ENCODE results near the gene GRM7.

GRM7 gene

DNA sequence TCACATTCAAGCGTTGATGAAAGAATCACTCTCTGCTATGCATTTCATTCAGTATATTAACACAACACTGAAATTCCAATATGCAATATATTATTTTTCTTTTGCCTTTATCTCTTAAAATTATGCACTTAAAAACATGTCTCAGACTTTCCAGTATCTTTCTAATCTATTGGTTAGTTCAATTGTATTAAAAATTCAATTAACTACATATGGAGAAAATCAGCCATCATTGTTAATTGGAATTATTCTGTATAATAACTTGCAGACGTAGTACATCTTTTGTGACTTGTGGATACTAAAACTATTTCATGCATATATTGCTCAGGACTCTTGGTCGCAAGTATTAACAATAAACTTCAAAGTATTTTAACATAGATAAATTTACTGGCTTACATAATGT lies 715.6 kb downstream of the GRM7 start:
- DNase-seq (ENCODE audit: low read depth, low spot score) = no peak

DNA sequence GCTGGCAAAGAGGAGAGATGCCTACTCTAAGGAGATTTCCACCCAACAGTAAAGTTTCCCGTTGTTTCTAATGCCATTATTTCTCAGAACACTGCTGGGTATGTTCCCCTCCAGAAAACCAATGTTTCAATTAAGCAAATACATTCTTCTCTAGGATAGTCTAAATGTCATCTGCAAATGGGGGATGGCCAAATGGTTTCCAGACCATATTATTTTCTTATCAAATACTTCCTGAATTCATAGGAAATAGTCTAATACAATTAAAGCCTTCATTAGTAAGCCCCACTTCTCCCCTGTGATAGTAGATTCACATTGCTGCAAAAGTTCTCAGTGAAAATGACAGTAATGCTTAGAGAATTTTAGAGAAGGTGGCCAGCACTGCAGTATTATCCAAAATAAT lies 716.6 kb downstream of the GRM7 start:
- no peak for DNase-seq (ENCODE audit: low read depth, low spot score)

DNA sequence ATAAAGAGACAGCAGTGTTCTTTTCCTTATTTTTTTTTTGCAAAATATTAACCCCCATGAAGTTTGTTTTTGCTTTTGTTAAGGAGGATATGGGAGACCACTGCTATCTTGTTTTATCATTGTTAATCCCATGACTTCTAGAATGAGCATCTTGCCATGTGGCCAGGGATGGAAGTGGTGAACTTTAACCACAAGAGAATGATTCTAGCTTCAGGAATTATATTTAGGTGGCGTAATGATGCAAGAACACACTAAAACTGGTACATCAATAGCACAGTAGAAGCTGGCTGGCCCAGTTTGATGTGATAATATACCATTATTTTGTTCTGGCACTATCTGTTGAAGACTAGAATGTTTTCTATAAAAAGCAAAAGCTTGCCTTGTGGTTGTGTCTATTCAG lies 720.9 kb downstream of the GRM7 start:
- DNase-seq (ENCODE audit: low read depth, low spot score) = no peak

DNA sequence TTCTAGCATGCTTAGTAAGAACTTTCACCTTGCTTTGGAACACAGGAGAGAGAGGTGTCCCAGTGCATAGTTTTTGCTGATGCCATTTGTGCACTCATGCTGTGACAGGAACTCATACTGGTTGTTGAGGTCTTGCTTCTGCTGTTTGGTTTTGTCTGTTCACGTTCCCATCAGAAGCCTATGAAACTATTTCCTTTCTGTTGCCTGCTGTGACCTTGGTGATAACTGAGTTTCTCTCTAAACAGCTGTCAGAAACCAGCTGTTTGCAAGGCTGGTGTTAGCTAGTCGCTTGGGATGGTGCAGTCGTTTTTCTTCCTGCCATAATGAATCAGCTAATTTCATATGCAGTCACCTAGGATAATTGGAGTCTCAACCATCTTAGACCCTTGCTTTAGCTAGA lies 724.1 kb downstream of the GRM7 start:
- DNase-seq (ENCODE audit: low read depth, low spot score) = no peak

DNA sequence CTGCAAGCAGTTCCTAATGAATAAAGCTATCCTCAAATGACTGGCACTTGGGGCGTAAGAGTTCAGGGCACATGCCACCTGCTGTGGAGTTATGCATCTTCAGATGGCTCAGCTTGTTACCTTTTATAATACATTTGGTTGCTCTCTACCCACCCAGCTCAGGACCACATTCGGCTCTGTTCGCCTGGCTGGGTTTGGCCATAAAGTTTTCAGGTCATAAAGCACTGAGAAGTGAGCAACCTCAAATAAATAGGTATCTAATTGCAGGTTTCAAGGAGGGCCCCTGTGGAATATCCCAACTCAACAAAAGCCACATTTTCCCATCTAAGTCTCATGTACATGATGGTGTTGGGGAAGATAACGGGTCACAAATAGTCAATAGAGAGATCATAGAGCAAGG lies 727.3 kb downstream of the GRM7 start:
- no peak for DNase-seq (ENCODE audit: low read depth, low spot score)

DNA sequence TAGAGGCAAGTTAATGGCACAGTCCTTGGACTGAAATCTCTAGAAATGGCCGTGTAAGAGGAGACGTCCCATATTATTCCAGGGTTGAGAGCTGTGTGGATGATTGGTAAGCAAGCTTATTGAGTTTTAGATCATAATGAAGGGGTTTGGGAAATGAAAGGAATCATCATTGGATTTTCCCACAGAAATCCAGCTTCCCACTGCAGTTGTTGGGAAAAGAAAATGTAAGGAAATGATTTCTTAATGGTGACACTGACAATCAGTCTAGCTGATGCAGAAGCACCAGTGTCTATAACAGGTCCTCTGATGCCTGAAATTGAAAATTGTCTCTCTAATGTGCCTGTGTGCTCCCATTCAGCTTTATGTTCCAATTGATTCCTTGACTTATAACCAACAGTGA lies 728.6 kb downstream of the GRM7 start:
- no peak for DNase-seq (ENCODE audit: low read depth, low spot score)

DNA sequence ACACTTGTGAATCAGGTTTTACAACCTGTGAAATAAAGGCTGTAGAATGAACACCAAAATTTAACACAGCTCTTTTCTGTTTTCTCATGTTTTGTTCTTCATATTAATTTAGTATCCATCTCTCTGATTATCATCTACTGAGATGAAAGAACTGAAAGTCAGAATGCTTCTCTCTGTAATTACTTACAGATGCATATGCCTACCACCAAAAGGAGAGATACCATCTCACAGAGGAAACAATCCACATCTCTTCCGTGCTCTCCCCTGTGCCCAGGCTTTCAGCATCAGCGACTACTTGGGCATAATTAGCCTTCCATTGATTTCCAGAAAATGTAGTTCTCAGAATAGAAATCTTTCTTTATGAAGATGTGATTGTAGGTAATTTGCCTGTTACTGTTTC lies 741.4 kb downstream of the GRM7 start:
- no peak for DNase-seq (ENCODE audit: low read depth, low spot score)

DNA sequence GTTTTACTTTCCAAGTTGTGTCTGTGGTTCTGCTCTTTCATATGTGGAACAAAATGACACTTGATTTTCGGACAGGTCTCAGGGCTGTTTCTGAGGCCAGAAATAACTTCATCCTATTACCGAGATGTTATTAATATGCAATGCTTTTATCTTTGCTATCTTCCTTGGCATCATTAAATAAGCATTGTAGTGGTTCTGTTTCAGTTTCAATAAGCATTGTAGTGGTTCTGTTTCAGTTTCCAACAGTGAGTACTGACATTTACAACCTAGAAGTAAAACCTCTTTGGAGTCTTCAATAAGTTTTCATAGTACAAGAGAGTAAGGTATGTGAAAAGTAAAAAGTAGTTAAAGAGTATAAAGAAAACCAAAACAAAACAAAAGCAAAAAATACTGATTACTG lies 746.2 kb downstream of the GRM7 start:
- DNase-seq (ENCODE audit: low read depth, low spot score) = no peak

DNA sequence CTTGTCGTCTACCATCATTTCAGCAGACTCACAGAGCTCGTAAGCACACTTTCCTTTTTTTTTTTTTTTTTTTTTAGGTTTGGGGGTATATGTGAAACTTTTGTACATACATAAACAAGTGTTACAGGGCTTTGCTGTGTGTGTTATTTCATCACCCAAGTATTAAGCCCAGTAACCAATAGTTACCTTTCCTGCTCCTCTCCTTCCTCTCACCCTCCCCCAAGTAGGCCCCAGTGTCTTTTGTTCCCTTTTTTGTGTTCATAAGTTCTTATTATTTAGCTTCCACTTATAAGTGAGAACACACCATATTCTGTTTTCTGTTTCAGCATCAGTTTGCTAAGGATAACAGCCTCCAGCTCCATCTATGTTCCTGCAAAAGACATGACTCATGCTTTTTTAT lies 746.8 kb downstream of the GRM7 start:
- DNase-seq (ENCODE audit: low read depth, low spot score) = no peak

DNA sequence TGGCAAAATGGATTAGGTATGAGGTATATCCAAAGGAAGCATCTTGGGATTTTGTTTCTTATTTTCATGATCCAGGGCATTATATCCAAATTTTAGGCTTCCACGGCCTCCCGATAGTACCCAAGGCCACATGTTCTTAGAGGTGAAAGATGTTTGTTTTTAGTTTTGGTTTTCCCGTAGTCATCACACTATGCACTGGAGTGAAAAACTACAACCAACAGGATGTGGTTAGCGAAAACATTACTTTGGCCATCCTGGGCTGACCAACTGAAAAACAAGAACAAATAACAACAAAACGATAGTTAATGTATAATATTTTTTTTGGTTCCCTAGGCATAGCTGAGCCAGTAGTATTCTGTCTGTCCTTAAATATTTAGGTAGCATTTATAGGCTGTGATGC lies 749.7 kb downstream of the GRM7 start:
- no peak for DNase-seq (ENCODE audit: low read depth, low spot score)

DNA sequence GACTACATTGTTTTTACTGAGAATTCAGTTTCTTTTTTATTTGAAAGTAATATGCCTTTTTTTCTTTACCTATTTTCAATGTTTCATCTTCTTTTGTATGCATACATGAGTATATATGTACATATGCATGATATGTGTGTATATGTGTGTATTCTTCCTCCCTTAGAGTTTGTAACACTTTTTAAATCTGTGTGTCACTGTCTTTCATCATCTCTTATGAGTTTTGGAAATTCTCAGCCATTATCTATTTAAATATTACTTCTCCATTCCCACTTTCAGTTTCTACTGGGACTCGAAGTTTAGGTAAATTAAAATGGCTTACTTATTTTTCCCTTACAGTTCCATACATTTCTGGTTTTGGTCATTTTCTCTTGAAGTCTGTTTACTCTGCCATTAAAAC lies 754.1 kb downstream of the GRM7 start:
- DNase-seq (ENCODE audit: low read depth, low spot score) = no peak

DNA sequence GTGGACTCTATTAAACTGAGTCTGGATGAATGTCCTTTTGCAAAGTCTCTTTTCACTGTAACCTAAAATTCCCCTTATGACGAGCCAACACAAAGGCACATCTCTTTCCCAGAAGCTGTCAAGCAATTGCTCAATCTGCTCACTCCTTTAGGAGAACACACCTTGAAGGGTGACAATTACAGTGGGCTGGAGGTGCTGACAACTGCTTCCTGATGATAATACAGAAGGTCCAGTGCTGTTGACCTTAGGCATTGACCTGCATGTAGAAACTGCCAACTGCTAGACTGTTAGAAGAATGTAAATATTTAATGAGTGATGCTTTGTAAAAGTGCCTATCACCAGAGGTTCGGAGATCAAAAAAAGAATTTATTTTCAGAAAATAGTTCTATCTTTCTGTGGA lies 757.7 kb downstream of the GRM7 start:
- DNase-seq (ENCODE audit: low read depth, low spot score) = no peak

DNA sequence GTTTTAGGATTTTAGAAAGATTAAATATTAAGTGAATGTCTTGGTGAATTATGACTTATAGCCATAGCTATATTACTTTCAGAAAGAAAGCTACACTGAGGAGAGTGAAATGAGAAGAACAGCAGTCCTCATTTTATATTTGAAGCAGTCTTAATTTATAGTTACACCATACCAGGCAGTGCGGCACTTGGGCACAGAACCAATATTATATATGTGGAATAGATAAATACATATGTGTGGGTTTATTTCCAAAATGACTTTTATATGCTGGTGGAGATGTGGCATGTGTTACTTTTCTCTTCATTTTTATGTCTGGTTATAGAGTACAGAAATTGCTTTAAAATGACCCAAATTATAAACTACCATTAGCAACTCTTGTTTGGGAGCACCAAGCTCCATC lies 759.5 kb downstream of the GRM7 start:
- no peak for DNase-seq (ENCODE audit: low read depth, low spot score)

DNA sequence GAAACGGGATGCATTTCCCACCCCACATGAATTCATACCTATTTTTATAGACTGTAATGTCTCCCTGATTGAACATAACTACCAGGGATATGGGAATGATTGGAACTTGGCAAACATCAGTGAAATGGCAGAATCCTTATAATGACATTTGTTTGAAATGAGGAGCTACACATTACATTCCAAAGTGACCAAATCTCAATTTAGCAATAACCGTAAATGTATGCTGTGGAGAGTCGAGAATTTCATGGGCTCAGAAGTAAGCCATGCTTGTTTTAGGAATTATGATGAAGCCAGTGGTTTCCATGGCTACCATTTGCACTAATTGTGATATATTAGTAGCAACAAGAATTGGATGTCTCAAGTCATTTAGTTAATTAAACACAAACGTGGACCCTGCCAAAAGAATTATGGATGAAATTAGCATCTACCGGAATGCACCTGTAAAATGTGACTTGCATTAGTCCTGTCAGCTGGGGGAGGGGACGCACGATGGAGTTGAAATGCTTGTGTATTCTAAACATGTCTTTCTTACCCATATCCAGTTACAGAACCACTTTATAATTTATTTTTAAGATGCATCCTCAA lies 760.2 kb downstream of the GRM7 start:
- no peak for DNase-seq (ENCODE audit: low read depth, low spot score)

DNA sequence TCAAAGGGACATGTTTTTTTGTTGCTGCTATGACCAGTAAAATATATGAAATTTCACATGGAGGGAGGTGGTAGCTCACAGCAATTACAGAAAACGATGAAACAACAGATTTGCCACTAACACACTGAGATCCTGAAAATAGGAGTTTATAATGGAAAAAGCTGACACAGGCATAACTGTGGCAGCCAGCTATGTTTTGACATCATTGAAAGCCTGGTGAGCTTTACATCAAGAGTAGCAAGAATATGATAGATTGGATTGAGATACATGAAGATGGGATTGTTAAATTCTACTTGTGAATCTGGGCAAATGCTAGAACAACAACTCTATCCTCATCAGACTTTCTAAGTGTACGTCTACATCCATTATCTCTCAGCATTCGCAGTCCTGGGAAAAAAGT lies 760.7 kb downstream of the GRM7 start:
- no peak for DNase-seq (ENCODE audit: low read depth, low spot score)

DNA sequence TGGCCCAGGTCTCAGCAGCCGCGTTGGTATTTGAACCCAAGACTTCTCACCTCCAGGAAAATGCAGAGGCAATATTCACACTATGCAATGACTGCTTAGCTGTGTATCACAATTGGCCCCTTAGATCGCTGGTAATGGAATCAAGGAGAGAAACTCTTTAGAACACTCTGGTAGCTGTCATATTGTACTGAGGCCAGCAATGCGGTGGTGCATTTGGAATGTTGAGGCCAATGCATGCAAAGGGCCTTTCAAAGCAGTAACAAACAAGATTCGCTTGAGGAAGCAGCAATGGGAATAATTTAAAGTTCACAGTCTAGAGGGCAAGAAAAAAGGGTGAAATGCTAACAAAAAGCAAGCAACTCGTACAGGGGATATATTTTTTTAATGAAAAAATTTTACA lies 764.1 kb downstream of the GRM7 start:
- no peak for DNase-seq (ENCODE audit: low read depth, low spot score)

DNA sequence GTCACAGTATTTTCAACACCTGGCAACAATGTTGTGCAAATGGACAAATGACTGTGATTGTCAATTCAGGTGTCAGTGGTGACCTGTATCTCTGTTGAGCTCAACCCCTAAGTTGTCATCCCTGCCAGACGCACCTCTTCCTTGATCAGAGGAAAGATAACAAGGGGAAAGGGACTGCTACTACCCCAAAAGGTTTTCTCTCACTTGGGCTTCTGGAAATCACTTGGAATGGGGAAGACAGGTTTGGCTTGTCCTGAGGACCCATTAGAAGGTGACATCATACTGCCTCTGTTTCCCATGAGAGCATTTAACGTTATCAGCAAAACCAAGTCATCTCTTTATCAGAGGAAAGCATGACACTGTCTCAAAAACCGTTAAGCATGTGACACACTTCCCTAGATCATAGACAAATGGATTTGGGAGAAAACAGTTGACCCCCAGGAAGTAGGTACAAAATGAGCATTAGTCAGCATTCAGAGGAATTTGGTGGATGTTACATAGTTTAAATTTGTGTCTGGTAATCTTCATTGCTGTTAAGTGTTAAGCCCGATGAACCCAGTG lies 769.5 kb downstream of the GRM7 start:
- no peak for DNase-seq (ENCODE audit: low read depth, low spot score)

DNA sequence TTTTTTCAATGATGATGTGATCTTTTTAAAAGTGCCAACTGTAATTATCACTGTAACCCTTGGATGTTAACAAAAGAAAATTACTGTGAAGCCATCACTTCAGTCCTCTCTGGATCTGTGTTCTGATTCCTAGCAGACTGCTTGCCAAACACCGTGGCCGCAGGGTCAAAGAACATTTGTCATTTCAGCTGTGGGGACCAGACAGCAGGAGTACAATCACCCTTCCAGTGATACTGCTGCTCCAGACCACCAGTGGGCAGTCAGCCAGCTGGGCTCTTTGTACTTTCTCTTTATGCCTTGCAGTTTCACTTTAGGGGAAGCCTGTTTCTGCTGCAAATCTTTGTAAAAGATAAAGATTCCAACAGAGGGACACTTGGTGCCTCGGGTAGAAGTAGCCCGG lies 770.0 kb downstream of the GRM7 start:
- no peak for DNase-seq (ENCODE audit: low read depth, low spot score)

DNA sequence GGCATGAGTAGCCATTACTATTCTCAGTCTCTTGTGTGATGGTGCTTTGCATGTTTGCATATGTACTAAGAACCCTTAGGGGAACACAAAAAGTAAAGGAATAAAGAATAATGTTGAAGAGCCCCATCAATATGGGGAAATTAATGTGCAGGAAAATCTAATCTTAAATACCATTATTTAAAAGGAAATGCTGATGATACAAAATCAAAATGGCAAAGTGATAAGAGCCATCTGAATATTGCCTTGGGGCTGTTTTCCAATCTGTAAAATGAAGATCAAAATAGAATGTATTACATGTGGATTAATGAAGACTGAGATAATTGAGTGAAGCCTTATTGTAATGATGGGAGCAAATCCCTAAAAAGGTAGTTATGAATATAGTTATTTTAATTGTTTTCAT lies 771.4 kb downstream of the GRM7 start:
- no peak for DNase-seq (ENCODE audit: low read depth, low spot score)

DNA sequence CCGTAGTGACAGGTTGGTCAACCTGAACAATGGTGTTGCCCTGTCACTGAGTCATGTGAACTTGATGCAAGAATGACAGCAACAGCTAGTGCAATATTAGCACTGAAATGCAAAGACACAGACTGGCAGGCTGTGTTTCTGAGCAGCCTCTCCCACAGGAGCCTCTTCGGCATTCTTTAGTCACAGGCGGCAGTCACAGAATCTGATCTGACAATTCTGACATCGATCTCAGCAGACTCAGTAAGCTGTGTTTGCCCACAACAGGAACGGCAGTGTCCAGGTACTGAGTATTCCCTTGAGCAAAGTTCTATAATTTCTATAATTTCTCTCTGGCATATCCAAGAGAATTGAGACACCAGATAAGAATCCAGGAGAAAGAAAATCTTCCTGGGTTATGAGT lies 776.8 kb downstream of the GRM7 start:
- no peak for DNase-seq (ENCODE audit: low read depth, low spot score)

DNA sequence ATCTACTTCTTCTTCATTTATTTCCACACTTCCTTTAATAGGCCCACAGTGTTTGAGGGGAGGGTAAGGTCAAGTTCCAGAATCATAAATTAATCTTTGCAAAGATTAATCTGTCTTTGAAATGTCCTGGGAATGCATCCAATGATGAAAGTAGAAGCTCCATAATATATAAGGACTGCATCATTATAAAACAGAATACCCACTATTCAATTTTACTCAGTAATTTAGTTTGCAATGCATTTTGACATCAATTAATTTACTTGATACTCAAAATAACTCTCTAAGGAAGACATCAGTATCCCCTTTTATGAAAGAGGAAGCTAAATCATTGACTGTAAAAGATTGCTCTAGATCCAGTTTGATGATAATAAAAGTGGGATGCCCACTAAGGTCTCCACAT lies 777.2 kb downstream of the GRM7 start:
- no peak for DNase-seq (ENCODE audit: low read depth, low spot score)

DNA sequence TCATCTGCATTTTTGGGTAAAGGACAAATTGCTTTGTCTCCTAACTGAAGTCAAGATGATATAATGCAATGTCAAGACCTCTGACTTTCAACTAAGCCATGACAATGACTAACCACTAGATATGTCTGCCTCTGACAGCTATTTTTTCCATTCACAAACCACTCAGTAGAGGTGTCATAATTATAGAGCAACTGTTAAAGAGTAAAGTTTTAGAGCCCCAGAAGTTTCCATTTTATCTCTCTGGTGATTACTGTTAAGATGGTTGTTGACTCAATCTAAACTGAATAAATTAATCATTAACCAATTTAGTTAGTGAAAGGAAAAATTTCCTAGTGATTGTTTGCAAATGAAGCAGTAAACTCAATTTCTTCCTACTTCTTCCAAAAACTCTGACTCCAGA lies 779.9 kb downstream of the GRM7 start:
- DNase-seq (ENCODE audit: low read depth, low spot score) = no peak

DNA sequence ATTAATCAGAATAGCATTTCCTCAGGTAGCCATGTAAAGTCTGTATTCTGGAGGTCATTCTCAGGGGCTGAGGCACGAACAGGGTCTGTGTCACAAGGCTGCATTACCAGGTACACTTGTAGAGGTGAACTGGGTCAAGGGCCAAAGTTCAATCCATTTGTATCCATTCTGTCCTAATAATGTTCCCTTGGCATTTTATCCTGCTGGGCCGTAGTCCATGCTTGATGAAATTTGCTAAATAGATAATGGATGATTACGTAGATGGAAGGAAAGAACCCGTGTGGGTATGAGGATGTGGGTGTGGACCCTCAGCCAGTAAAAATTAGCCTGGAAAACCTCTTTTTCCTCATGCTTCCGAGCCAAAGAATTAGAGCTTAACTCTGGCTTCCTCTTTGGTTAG lies 785.9 kb downstream of the GRM7 start:
- DNase-seq (ENCODE audit: low read depth, low spot score) = no peak

DNA sequence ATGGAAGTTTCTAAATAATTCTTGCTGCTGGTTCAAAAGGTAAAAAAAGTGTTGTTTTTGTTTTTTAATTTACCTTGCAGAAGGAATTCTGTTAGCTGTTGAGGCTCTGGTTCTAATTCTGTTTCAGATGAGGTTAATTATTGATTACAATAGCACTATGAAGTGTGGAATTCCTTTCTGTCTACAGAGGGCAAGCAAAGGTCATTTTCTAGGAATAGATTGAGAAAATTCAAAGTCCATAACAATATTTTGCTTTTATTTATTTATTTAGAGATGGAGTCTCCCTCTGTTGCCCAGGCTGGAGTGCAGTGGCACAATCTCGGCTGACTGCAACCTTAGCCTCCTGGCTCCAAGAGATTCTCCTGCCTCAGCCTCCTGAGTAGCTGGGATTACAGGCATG lies 789.6 kb downstream of the GRM7 start:
- no peak for DNase-seq (ENCODE audit: low read depth, low spot score)

Data from activated CD4-positive, CD25-positive, alpha-beta regulatory T cell treated with anti-CD3 and anti-CD28 coated beads, Interleukin-2, amount 50 U/mL, for 16 hours (primary cell).